Adrenal gland (tissue), 12 donors: ENCODE data around the gene STPG4. TPM values are rescaled to one million over a fixed set of nuclear protein-coding genes. Genes with fewer than 3 reads are reported as not detected.

ENCODE experiments used
- DNase-seq, 7 donors: peaks; one replicate each; pipeline ENCODE4 v3.0.0-alpha.2; 2019 to 2020
- H3K27ac ChIP-seq, 5 donors: fragments of 200-600 bp; sonication (generic) in 4 of 5; 1 replicate in 3 of 5; 2 replicates in 2 of 5; pipeline versions ENCODE4 v1.5.1 to v1.8.0; 2016 to 2020; ENCODE audit warnings: mild to moderate bottlenecking in 1 of 5
- H3K27me3 ChIP-seq: fragments of 200-600 bp; 2 replicates; pipeline ENCODE4 v1.8.0; 2021
- H3K36me3 ChIP-seq, 2 donors: fragments of 200-600 bp; replicated peaks in 1 of 2; 1 replicate in 1 of 2; 2 replicates in 1 of 2; pipeline versions ENCODE4 v1.5.1 to v1.8.0; 2018 to 2022
- H3K4me1 ChIP-seq, 2 donors: fragments of 200-600 bp; replicated peaks in 1 of 2; 1 replicate in 1 of 2; 2 replicates in 1 of 2; pipeline versions ENCODE4 v1.5.1 to v1.8.0; 2018 to 2021
- H3K4me3 ChIP-seq, 4 donors: fragments of 200-600 bp; sonication (generic) in 3 of 4; one replicate each; pipeline ENCODE4 v1.5.1; 2016 to 2018
- H3K9me3 ChIP-seq, 3 donors: fragments of 200-600 bp; sonication (generic) in 1 of 3; replicated peaks in 1 of 3; 1 replicate in 2 of 3; 2 replicates in 1 of 3; pipeline versions ENCODE4 v1.5.1 to v1.8.0; 2016 to 2021
- CTCF ChIP-seq, 6 experiments: fragments of 450-650 bp in 4 of 6; fragments of 200-600 bp in 2 of 6; sonication (generic) in 1 of 6; IDR thresholded peaks; 1 replicate in 5 of 6; 2 replicates in 1 of 6; pipeline versions ENCODE4 v1.5.1 to v1.8.0; 2016 to 2021; ENCODE audit warnings: antibody characterized with exemption in 6 of 6, mild to moderate bottlenecking in 2 of 6, moderate library complexity in 1 of 6
- POLR2A ChIP-seq, 2 donors: fragments of 450-650 bp; IDR thresholded peaks; one replicate each; pipeline ENCODE4 v1.6.1; 2017; ENCODE audit warnings: antibody characterized with exemption in 2 of 2, mild to moderate bottlenecking in 2 of 2, moderate library complexity in 1 of 2
- WGBS, 4 donors: extraction: QIAGEN DNeasy Blood & Tissue Kit in 2 of 4; methylation state at CpG; one replicate each; pipeline versions ENCODE4 v1.1.5 to v1.1.7; 2013 to 2017; 5-methylcytosine and 5-hydroxymethylcytosine counted together
- intact Hi-C, 2 donors: fragments of 100-400 bp; cut with DNase I; formaldehyde crosslinking; loops; one replicate each; pipeline versions ENCODE4 v1.14.1 to v1.15.0; 2022 to 2023
- polyA plus RNA-seq, 3 donors: library from polyadenylated mRNA; stranded (reverse); fragments of 200-250 nt in 2 of 3; fragments of 350-450 nt in 1 of 3; fragmentation: Illumina TruSeq in 1 of 3; extraction: RNeasy Lipid Tissue Mini Kit (QIAGEN cat#74804) in 1 of 3; gene quantifications; one replicate each; pipeline ENCODE4 v1.2.3, GENCODE V29; 2013 to 2014
- total RNA-seq, 9 donors: library from RNA; depleted of rRNA in 4 of 9; stranded (reverse); fragments of >200 nt in 4 of 9; fragments of 120-200 nt in 1 of 9; fragmentation: NEBNext Ultra II Directional in 1 of 9; extraction: Animal tissue kit (Norgen Biotek cat#: 25700) in 1 of 9; gene quantifications; one replicate each; pipeline versions ENCODE4 v1.1.0 to v1.2.4, GENCODE V29; 2013 to 2023
- donor health status: healthy with polysubstance abuse.
- donor health status: Bipolar disorder and iron deficiency.
- donor health status: DM: yes; HTN: yes; CAD: no.
- donor health status: DM: no; HTN: no; CAD: no.
- donor health status: DM: no; HTN: no; CAD: no.
- donor health status: DM: yes; HTN: yes; CAD: no.

STPG4 gene
- total and polyA plus RNA-seq, 12 donors = 0.24 to 0.28 TPM; not detected in 10

GRCh38 chr2:47061944-47062678 lies 93.0 kb downstream of the STPG4 start:
- WGBS, 4 donors = 64 to 71% (median 68%) methylated on average over 10 of the region's 10 CpGs
- no peak for TF ChIP-seq POLR2A (IDR thresholded peaks at IDR 0.05)
- no peak for TF ChIP-seq CTCF (IDR thresholded peaks at IDR 0.05)
- intact Hi-C loops = no loop called here
- Histone ChIP-seq H3K36me3 (no peaks in the 10 kb centered on the region), H3K27ac (peak overlapping the region in 2 of 5 donors; percentile 13 to 81), H3K4me1 (peaks cover 20 to 68% of the 10 kb centered on the region in 2 donors), H3K27me3 (no peaks in the 10 kb centered on the region), H3K4me3 (no peak overlapping the region), H3K9me3 (no peaks in the 10 kb centered on the region)
- DNase-seq = peak in 1 of 7 donors; percentile 69

- intact Hi-C loops = no loop called here
These were observed 94.4 kb downstream of the STPG4 start for GRCh38 chr2:47060652-47061170.

GRCh38 chr2:47058003-47058931 lies 96.8 kb downstream of the STPG4 start:
- peak in 4 of 7 donors; percentile 70 to 82 (median 73) for DNase-seq

More at GRCh38 chr2:47060652-47061170, 94.4 kb downstream of the STPG4 start:
- H3K4me1 ChIP-seq = peaks cover 27 to 71% of the 10 kb centered on the region in 2 donors
- WGBS, 4 donors = 92 to 98% (median 95%) methylated on average over 7 to 11 of the region's 11 CpGs
- H3K9me3 ChIP-seq = no peaks in the 10 kb centered on the region
- TF ChIP-seq POLR2A (IDR thresholded peaks at IDR 0.05) (no peak), CTCF (IDR thresholded peaks at IDR 0.05) (no peak)
- H3K36me3 ChIP-seq = no peaks in the 10 kb centered on the region
- no peaks in the 10 kb centered on the region for H3K27me3 ChIP-seq
- H3K27ac ChIP-seq = peak overlapping the region in 2 of 5 donors; percentile 24 to 81
- no peak overlapping the region for H3K4me3 ChIP-seq
- DNase-seq = no peak

More at GRCh38 chr2:47058003-47058931, 96.8 kb downstream of the STPG4 start:
- H3K4me1 ChIP-seq = peaks cover 21 to 61% of the 10 kb centered on the region in 2 donors
- no peaks in the 10 kb centered on the region for H3K27me3 ChIP-seq
- peaks cover 0 to 11% of the 10 kb centered on the region in 2 donors for H3K36me3 ChIP-seq
- no peak for TF ChIP-seq CTCF (IDR thresholded peaks at IDR 0.05)
- no peak for TF ChIP-seq POLR2A (IDR thresholded peaks at IDR 0.05)
- intact Hi-C loops = no loop called here
- 39 to 63% (median 57%) methylated on average over 5 to 11 of the region's 11 CpGs for WGBS, 4 donors
- no peaks in the 10 kb centered on the region for H3K9me3 ChIP-seq
- no peak overlapping the region for H3K4me3 ChIP-seq
- H3K27ac ChIP-seq = peak overlapping the region; percentile 27 to 86 (median 74)
